ENCODE data around the gene TESK1. TPM values are rescaled to one million over a fixed set of nuclear protein-coding genes. Genes with fewer than 3 reads are reported as not detected.
"Not testable (repeated sequence)": the region's sequence is repeated elsewhere in the genome, so short reads cannot be mapped to it uniquely, and the experiment has no call there.

Gene TESK1
- total RNA-seq, 2 experiments from 2014 or later = 29.8 to 30.9 TPM

- peaks cover 25% of the 10 kb centered on the region for H3K4me1 Mint-ChIP-seq
- DNase-seq = no peak
- POLR2A ChIA-PET = no interaction called here
- peaks cover 5% of the 10 kb centered on the region for H3K27me3 Mint-ChIP-seq
- CTCF ChIA-PET = interaction anchor here (0.9 to 10.5 kb wide), 8 partner anchors 8 to 148 kb away, joined by 3 to 92 read pairs (median 9); partner anchors contain the start of genes CCDC107, RMRP and SIT1
- no peaks in the 10 kb centered on the region for H3K9me3 Mint-ChIP-seq
- no peak overlapping the region for H3K27ac Mint-ChIP-seq
- H3K4me3 Mint-ChIP-seq = no peak overlapping the region
- H3K36me3 Mint-ChIP-seq (ENCODE audit: low read depth) = peaks cover 3% of the 10 kb centered on the region
Measured at GRCh38 chr9:35609001-35609819, 4.1 kb downstream of the TESK1 start.

- peaks cover 9% of the 10 kb centered on the region for H3K27me3 Mint-ChIP-seq
- H3K4me3 Mint-ChIP-seq = no peak overlapping the region
- ChIA-PET POLR2A (no interaction called here), CTCF (interaction anchor here (1.2 to 10.5 kb wide), 6 partner anchors 10 to 121 kb away, joined by 3 to 92 read pairs (median 10); partner anchors contain the start of genes CCDC107, RMRP and SIT1)
- DNase-seq = no peak
- peaks cover 21% of the 10 kb centered on the region for H3K4me1 Mint-ChIP-seq
- H3K27ac Mint-ChIP-seq = no peak overlapping the region
- no peaks in the 10 kb centered on the region for H3K9me3 Mint-ChIP-seq
- H3K36me3 Mint-ChIP-seq (ENCODE audit: low read depth) = peaks cover 3% of the 10 kb centered on the region
Measured at GRCh38 chr9:35609820-35610163, 4.7 kb downstream of the TESK1 start.

- Mint-ChIP-seq H3K4me1 (peaks cover 23% of the 10 kb centered on the region), H3K4me3 (no peak overlapping the region), H3K27ac (no peak overlapping the region), H3K9me3 (no peaks in the 10 kb centered on the region), H3K27me3 (peaks cover 11% of the 10 kb centered on the region), H3K36me3 (ENCODE audit: low read depth) (peaks cover 4% of the 10 kb centered on the region)
- ChIA-PET CTCF (interaction anchor here (0.7 to 10.5 kb wide), 21 partner anchors 9 to 271 kb away, joined by 3 to 98 read pairs (median 4); partner anchors contain the start of genes CCDC107, RUSC2, SIT1 and SPAG8), POLR2A (interaction anchor here (0.6 to 1.8 kb wide), 2 partner anchors 35 to 90 kb away, joined by 5 to 9 read pairs; no protein-coding TSS in a partner anchor)
- DNase-seq = peak; percentile 61
Measured at GRCh38 chr9:35611230-35611797, 6.3 kb downstream of the TESK1 start.

GRCh38 chr9:35612066-35612465 lies 7.0 kb downstream of the TESK1 start:
- H3K36me3 Mint-ChIP-seq (ENCODE audit: low read depth); H3K4me3 Mint-ChIP-seq; H3K9me3 Mint-ChIP-seq; POLR2A ChIA-PET; DNase-seq; H3K27ac Mint-ChIP-seq: not testable (repeated sequence)
- Mint-ChIP-seq H3K27me3 (peaks cover 11% of the 10 kb centered on the region), H3K4me1 (peaks cover 23% of the 10 kb centered on the region)
- CTCF ChIA-PET = interaction anchor here (0.8 to 10.5 kb wide), 9 partner anchors 16 to 123 kb away, joined by 3 to 98 read pairs (median 4); partner anchors contain the start of genes ARHGEF39, RUSC2 and SIT1

DNA sequence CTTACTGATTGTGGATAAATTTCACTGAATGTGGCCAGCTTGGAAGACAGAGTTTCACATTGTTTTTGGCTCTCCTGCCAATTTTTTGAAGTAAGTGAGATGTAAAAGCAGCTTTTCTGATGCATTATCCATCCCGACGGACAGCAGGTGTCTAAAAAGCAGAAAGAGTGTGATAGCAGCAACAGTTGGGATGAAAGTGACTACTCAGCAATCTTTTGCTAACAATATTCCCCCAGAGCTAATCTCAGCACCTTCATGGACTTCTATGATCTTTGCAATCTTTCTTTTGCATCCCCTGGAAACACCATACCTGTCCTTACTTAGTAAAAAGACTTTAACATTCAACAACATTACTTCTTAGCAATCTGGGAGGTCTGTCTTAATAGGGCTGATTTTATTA lies 7.8 kb downstream of the TESK1 start:
- no peak for DNase-seq
- Mint-ChIP-seq H3K9me3 (no peaks in the 10 kb centered on the region), H3K4me3 (no peak overlapping the region), H3K36me3 (ENCODE audit: low read depth) (peaks cover 7% of the 10 kb centered on the region), H3K4me1 (peaks cover 26% of the 10 kb centered on the region), H3K27ac (no peak overlapping the region), H3K27me3 (peaks cover 11% of the 10 kb centered on the region)
- CTCF ChIA-PET = interaction anchor here (0.6 to 10.5 kb wide), 11 partner anchors 8 to 263 kb away, joined by 3 to 98 read pairs (median 4); partner anchors contain the start of genes ARHGEF39, CCDC107, RMRP and SIT1
- POLR2A ChIA-PET = no interaction called here

GRCh38 chr9:35615981-35616680 lies 11.1 kb downstream of the TESK1 start:
- DNase-seq = no peak
- CTCF ChIA-PET = interaction anchor here (1.1 to 10.5 kb wide), 6 partner anchors 7 to 112 kb away, joined by 3 to 98 read pairs (median 16); partner anchors contain the start of genes SIT1 and TESK1
- POLR2A ChIA-PET = no interaction called here
- H3K27ac Mint-ChIP-seq = peak overlapping the region; percentile 85
- peaks cover 11% of the 10 kb centered on the region for H3K27me3 Mint-ChIP-seq
- peaks cover 52% of the 10 kb centered on the region for H3K4me1 Mint-ChIP-seq
- H3K9me3 Mint-ChIP-seq = no peaks in the 10 kb centered on the region
- peaks cover 4% of the 10 kb centered on the region for H3K36me3 Mint-ChIP-seq (ENCODE audit: low read depth)
- H3K4me3 Mint-ChIP-seq = peak overlapping the region; percentile 75

DNA sequence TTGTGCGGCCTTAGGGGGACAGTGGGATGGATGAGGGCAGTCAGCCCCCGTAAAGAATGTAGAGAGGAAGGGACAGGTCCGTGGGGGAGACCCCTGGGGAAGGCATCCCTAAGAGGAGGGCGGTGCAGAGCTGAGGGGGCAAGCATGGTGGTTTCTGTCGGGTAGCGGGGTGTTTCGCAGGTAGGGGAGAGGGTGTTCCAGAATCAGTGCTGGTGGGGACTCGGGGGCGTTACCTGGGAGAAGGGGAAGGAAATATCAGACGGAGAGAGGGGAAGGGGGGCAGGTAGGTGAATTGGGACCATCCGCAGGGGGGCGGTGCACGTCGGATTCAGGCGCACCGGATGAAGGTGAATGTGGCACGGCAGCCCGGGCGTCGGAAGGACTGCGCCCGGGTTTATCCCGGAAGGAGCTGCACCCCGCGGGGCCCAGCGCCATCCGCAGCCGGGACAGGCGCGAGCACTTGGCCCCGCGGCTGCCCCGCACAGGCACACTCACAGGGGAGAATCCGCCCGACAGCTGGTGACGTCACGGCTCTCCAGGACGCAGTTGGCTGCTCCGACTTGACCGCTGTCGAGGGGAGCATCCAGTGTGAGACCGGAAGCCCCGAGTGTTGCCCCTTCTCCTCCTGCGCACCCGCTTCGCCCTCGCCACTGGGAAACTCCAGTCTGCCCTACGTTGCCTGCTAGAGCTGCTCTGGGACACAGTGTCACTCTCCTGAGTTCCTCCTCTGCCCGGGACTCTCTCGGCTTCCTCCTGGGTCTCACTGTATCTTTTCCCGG lies 11.8 kb downstream of the TESK1 start:
- Mint-ChIP-seq H3K27ac (peak overlapping the region; percentile 85), H3K9me3 (no peaks in the 10 kb centered on the region), H3K4me3 (peak overlapping the region; percentile 75), H3K27me3 (peaks cover 11% of the 10 kb centered on the region), H3K36me3 (ENCODE audit: low read depth) (peaks cover 4% of the 10 kb centered on the region), H3K4me1 (peaks cover 45% of the 10 kb centered on the region)
- DNase-seq = peak; percentile 65
- POLR2A ChIA-PET = interaction anchor here (0.6 kb wide), 1 partner anchor 110 kb away, joined by 3 read pairs; no protein-coding TSS in a partner anchor
- CTCF ChIA-PET = interaction anchor here (1.1 to 10.5 kb wide), 6 partner anchors 8 to 111 kb away, joined by 3 to 98 read pairs (median 16); partner anchors contain the start of genes SIT1 and TESK1

- H3K4me3 Mint-ChIP-seq = peak overlapping the region; percentile 75
- H3K36me3 Mint-ChIP-seq (ENCODE audit: low read depth) = peaks cover 4% of the 10 kb centered on the region
- POLR2A ChIA-PET = no interaction called here
- DNase-seq = no peak
- peak overlapping the region; percentile 85 for H3K27ac Mint-ChIP-seq
- CTCF ChIA-PET = interaction anchor here (1.1 to 10.5 kb wide), 6 partner anchors 9 to 110 kb away, joined by 3 to 98 read pairs (median 16); partner anchors contain the start of genes SIT1 and TESK1
- peaks cover 11% of the 10 kb centered on the region for H3K27me3 Mint-ChIP-seq
- H3K4me1 Mint-ChIP-seq = peaks cover 45% of the 10 kb centered on the region
- no peaks in the 10 kb centered on the region for H3K9me3 Mint-ChIP-seq
Measured at GRCh38 chr9:35617548-35617947, 12.5 kb downstream of the TESK1 start.

- POLR2A ChIA-PET = no interaction called here
- Mint-ChIP-seq H3K36me3 (ENCODE audit: low read depth) (peaks cover 4% of the 10 kb centered on the region), H3K27me3 (peaks cover 9% of the 10 kb centered on the region), H3K4me3 (peak within 1 kb of the TSS; percentile 75), H3K27ac (peak within 1 kb of the TSS; percentile 85), H3K4me1 (peaks cover 45% of the 10 kb centered on the region), H3K9me3 (no peaks in the 10 kb centered on the region)
- CTCF ChIA-PET = interaction anchor here (1.4 to 8.0 kb wide), 4 partner anchors 10 to 264 kb away, joined by 4 to 98 read pairs (median 16); no protein-coding TSS in a partner anchor
- DNase-seq = no peak
Measured at GRCh38 chr9:35618325-35618727, 13.3 kb downstream of the TESK1 start, which contains the start of gene CD72. Gene CD72 (minus strand): TSS chr9:35618413. CDS start chr9:35618303, 110 bp downstream.

GRCh38 chr9:35618854-35619799 lies 14.1 kb downstream of the TESK1 start:
- Mint-ChIP-seq H3K4me3 (peak overlapping the region; percentile 42), H3K27me3 (peaks cover 7% of the 10 kb centered on the region), H3K4me1 (peaks cover 45% of the 10 kb centered on the region), H3K9me3 (no peaks in the 10 kb centered on the region), H3K27ac (peak overlapping the region; percentile 85), H3K36me3 (ENCODE audit: low read depth) (peaks cover 4% of the 10 kb centered on the region)
- CTCF ChIA-PET = interaction anchor here (1.0 to 8.0 kb wide), 10 partner anchors 9 to 263 kb away, joined by 4 to 98 read pairs (median 8); partner anchors contain the start of gene TESK1
- DNase-seq = peak; percentile 52
- POLR2A ChIA-PET = interaction anchor here (0.6 kb wide), 1 partner anchor 14 kb away, joined by 8 read pairs; no protein-coding TSS in a partner anchor

DNA sequence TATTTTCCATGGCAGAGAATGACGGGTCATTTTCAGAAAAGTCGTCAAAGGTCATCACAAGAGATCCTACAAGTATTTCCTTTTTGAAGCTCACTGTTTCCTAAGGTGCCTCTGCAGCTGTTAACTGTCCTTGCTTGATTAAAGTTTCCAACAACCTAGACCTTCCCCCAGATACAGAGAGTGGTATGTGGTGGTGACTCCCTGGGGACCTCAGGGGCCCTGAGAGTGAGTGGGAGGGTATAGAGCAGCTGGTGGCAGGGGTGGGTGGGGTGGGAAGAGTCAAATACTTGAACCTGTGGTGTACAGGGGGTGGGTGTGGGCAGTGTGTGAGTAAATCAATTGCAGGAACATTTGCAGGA lies 14.7 kb downstream of the TESK1 start:
- ChIA-PET CTCF (interaction anchor here (1.0 to 2.6 kb wide), 10 partner anchors 9 to 262 kb away, joined by 3 to 24 read pairs (median 7); partner anchors contain the start of genes CCDC107, RMRP and TESK1), POLR2A (interaction anchor here (0.8 kb wide), 1 partner anchor 31 kb away, joined by 3 read pairs; the partner anchor contains the start of gene SIT1)
- no peak overlapping the region for H3K4me3 Mint-ChIP-seq
- H3K36me3 Mint-ChIP-seq (ENCODE audit: low read depth) = peaks cover 4% of the 10 kb centered on the region
- DNase-seq = no peak
- peaks cover 2% of the 10 kb centered on the region for H3K27me3 Mint-ChIP-seq
- H3K27ac Mint-ChIP-seq = peak overlapping the region; percentile 85
- no peaks in the 10 kb centered on the region for H3K9me3 Mint-ChIP-seq
- H3K4me1 Mint-ChIP-seq = peaks cover 45% of the 10 kb centered on the region
